ENCODE measurements around the gene GABARAPL2.
"Not testable (repeated sequence)": the region's sequence is repeated elsewhere in the genome, so short reads cannot be mapped to it uniquely, and the experiment has no call there.

Gene GABARAPL2

DNA sequence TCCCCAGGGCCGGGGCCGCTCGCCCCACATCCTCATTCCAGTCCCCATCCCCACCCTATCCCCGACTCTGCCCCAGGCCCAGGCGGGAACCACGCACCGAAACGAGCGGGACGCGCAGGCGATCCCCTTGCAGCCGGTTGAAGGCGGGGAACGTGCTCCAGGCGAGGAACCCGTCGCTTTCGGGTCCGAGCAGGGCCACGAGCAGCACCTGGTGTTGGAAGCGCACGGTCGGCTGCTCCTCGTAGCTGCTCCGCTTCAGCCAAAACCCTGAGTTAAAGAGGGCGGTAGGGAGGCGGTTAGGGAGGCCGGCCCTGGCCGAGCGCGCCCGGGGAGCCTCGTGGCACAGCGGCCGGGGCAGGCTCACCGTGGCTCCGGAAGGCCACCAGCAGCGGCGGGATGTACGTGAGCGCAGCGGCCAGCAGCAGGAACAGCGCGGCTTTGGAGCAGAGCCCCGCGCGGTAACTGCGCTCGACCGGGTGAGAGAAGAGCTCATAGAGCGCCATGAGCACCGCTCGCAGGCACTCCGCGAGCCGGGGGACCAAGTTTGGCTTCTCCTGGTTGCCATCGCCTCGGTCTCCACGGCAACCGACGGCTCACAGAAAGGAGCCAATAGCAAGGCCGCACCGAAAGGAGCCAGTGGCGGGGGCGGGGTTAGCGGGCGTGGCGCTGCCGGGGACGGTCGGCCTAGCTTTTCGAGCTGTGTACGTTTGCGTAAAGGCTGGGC is 10.3 kb upstream of the GABARAPL2 start, which contains the start of gene TMEM231:
TSS of gene TMEM231 (minus strand) at position 546 of the 724 bp plus-strand sequence. CDS start at position 503, 43 bp downstream.
- DNase-seq, result peak; percentile 99

DNA sequence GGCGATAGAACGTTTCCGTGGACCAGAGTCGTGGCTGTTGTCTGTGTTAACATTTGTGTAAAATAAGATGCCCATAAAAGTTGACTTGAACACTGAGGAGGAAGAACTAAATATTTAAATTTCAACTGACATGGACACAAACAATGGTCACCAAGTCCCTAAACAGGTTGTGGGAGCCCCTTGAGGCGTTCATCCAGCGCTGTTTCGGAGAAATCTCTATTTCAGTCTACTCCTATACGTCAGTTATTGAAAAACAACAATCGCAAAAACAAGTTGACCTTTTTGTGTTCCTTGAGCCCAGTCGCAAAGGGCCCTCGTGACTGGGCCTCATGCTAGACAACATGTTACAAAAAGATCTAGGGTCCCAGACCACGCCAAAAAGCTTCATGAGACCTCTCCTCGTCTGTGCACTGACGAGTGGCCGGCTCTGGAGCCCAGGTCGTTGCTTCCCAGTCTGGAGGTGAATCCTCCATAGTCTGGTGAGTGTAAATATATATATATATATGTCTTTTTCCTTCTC is 9.7 kb upstream of the GABARAPL2 start:
- DNase-seq, result no peak

DNA sequence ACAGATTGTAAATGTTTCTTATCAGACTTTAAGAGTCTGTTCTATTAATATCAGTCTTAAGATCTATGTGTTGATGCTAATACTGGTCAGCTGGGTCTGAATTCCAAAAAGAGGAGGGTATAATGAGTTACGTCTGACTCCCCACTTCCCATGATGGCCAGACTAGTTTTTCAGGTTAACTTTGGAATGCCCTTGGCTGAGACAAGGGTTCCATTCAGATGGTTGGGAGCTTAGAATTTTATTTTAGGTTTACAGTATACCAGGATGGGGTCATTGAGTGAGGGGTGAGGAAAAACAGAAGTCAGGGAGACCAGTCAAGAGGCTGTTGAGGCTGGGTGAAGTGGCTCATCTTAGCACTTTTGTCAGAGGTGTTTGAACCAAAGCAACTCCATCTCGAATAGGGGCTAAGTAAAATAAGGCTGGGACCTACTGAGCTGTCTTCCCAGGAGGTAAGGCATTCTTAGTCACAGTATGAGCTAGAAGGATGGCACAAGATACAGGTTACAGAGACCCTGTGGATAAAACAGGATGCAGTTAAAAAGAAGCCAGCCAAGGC is 7.3 kb upstream of the GABARAPL2 start:
- DNase-seq, result no peak

DNA sequence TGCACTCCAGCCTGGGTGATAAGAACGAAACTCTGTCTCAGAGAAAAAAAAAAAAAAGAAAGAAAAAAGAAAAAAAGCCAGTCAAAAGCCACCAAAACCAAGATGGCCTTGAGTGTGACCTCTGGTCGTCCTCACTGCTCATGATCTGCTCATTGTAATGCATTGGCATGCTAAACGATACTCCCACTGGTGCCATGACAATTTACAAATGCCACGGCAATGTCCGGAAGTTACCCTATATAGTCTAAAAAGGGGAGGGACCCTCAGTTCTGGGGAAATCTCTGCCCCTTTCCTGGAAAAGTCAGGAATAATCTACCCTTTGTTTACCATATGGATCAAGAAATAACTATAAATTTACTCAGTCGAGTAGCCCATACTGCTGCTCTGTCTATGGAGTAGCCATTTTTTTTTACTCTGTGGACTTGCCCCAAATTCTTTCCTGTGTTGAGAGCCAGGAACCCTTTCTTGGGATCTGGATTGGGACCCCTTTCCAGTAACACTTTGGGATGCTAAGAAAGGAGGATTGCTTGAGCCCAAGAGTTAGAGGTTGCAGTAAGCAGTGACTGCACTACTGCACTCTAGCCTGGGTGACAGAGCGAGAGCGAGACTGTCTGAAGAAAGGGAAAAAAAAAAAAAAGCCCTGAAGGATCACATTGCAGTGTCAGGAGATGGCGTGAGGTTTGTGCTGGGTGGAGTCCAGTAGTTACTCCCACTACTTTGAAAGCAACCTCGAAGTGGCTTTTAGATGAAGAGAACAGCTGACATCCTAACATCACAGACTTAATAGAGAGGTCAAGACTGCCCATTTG is 6.4 kb upstream of the GABARAPL2 start:
- DNase-seq, result peak; percentile 47

DNA sequence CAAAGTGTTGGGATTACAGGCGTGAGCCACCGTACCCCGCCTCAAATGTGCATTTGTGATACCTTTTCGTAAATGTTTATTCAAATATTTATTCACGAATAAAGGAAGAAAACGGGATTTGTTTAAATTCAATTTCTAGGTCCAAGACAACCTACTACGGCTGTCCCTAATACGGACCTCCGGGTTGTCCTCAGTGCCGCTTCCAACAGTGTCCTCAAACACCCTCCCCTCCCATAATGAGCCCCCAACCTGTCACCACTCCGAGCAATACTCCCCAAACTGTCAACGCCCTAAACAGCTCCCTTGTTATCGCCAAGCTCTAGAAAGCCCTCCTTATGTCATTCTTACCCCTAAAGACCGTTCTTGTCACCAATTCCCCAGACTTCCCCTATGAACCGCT is 539 bp upstream of the GABARAPL2 start:
- no peak for DNase-seq

DNA sequence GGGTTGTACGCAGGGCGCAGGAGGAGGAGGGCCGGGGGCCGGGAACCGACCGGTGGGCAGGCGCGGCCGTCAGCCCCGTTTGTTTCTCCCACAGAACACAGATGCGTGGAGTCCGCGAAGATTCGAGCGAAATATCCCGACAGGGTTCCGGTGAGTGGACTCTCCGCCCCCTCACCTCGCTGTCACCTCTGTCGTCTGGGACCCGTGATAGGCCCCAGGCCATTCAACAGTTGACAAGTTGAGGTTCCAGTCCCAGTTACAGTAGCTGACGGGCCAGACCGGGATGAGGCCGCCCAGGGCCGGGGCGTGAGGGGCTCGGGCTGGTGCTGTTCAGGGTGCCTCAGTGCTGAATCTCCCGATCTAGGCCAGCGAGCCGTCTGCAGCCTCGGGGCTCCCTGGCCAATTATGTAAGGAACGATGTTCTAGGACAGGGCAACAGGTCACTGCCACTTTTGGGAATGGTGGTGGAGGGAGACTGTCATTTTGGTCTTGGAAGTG is 628 bp downstream of the GABARAPL2 start:
- DNase-seq, result peak; percentile 31

DNA sequence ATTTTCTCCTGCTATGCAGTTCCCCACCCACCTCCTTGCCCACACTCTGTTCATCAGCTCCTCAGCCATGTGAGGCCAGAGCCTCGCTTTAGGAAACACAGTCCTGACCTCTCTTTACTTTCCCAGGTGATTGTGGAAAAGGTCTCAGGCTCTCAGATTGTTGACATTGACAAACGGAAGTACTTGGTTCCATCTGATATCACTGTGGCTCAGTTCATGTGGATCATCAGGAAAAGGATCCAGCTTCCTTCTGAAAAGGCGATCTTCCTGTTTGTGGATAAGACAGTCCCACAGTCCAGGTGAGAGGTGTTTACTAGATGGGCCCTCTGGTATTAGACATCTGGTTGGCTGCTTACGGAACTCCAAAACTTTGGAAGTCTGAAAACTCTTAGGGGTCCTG is 1.7 kb downstream of the GABARAPL2 start:
- DNase-seq, result no peak

DNA sequence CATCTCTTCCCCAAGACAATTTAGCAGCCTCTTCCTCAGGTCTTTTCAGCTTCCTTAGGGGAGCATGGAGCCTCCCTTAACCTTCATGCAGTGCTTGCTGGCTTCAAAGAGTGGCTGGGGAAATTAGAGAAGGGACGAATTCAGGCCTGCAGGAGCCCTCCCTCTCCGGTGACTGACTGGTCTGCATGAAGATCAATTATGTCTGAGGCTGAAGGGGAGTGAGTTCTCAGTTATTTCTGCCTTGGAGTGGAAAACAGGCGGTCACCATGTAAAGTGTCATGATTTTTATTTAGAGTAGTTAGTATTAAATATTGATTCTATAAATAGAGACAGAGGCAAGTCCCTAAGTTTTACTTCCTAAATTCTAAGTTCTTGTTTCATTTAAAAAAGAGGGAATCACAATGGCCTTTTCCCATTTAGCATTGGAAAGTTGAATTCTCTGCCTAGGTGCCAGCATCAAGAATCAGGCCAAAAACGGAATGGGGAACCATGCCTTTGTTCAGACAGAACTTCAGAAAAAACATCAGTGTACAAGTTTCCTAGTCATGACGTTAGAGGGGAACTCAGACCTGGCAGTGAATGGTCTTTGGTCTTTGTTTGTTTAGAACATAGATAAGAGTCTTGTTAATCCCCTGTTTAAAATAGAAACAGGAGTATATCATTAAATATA is 4.4 kb downstream of the GABARAPL2 start:
- DNase-seq, result no peak

DNA sequence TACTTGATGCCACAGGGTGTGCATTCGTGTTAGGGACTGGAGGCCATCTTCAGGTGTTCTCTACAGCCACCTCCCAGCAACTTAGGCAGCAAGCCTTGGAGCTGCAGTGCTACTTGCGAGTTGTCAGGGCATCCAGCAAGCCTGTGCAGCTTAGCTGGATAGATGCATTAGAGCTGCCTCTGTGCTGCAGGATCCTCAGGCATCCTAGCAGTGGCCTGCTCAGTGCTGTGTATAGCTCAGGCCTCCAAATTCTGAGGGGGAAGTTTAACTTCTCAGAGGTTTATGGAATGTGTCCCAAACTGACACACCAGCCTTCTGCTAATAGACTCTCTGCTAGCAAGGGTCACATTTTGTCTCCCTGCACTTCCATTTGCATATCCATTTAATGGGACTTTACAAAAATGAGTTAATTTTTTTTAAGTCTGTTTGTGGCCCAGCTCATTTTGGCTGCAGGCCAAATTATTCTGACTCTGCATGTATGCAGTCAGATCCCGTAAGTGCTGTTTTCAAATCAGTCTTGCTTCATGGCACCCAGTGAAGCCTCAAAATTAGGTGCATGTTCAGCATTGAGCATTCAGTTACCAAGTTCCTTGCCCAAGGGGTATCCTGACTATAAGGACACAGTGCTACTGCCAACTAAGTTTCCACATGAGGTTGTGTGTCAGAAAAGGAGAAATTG is 6.8 kb downstream of the GABARAPL2 start:
- DNase-seq, result no peak

DNA sequence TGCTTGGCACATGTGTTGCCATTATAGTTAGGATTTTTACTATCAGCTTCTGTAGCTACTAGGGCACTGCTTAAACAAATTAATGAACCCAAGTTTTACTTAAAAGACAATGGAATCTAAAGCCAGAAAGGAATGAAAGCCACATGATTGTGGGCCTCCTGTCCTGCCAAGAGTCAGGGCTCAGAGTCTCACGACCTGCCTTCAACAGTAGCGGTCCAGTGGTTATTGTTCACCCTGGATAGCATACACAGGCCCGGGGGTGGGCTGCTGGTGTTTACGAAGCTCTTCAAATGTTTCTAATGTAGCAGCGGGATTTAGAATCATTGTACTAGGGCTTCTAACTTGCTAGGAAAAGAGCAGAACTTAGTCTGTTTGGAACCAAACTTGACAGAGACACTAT is 7.8 kb downstream of the GABARAPL2 start:
- DNase-seq, result no peak

DNA sequence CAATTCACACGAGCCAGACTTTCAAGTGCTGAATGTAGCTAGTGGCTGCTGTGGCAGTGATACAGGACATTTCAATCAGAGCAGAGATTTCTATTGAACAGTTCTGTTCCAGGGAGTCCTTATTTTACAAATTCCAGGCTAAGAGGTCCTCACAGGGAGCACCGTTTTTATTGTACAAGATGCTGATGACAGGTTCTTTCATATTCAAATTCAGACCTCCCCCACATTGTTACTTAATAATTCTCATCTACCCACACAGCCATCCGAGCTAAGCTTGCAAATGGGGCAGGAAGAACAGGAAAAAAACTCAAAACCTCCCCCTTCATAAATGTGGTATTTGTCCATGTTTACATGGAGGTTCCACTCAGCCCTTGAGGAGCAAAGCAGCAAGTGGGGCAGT is 9.8 kb downstream of the GABARAPL2 start:
- no peak for DNase-seq

DNA sequence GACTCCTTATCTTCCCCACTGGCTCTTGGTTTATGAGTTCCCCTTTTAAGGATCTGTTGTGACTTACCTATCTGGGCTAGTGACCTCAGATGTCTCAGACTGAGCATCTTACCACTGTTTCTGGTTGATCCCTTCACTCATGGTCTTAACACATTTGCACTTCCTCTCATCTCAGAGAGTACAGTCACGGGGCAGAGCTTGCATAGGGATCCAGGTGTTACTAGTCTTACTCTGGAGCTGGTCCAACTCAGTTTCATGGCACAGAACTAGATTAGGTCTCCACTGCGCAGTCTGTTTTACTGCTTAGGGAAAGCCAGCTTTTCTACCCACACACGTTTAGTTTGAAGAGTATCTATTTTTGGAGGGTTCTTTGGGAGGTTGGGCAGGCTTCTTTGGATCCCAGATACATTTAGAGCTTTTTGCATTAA is 10.2 kb downstream of the GABARAPL2 start:
- peak; percentile 19 for DNase-seq

DNA sequence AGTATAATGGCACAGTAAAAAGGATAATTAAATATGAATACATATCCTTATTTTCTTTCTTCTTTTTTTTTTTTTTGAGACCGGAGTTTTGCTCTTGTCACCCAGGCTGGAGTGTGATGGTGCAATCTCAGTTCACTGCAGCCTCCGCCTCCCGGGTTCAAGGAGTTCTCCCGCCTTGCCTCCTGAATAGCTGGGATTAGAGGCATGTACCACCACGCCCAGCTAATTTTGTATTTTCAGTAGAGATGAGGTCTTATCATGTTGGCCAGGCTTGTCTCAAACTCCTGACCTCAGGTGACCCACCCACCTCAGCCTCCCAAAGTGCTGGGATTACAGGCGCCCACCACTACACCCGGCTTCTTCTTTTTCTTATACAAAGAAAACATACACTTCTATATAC is 12.0 kb downstream of the GABARAPL2 start:
- no peak for DNase-seq

DNA sequence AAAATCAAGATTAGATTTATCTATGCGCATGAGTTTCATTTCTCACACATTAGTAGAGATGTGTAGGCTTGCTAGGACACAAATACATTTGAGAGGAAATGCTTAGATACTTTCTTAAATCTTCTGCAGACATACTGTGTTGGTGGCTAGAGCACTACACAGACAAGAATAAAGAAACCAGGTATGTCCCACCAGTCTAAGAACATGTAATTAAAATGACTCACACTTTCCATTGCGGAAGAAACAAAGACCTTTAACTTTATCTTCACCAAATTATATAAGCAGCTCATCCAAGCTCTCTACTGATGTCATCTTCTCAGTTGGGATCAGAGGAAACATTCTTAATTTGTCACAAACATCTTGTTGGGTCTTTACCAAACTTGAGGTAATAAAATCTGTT is 12.5 kb downstream of the GABARAPL2 start:
- DNase-seq, result no peak

DNA sequence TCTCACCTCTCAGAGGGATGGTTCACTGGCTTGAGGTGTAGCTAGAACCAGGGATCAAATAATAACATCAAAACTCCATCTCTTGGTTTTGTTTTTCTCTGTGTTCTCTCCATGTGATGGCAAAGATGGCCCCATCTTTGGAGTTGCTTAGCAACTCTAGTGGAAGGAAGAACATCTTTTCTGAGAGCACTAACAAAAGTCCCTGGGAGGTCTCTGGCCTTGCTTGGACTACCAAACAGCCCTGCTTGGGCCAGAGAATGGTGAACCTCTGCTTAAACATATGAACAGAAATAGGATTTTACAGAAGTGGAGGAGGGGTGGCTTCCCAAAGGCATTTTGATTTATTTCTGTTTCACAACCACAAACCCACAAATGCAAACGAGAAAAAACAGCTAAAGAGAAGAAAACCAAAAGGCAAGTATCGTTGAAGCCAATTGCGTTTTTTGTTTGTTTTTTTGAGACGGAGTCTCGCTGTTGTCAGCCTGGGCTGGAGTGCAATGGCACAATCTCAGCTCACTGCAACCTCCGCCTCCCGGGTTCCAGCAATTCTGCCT is 13.2 kb downstream of the GABARAPL2 start:
- no peak for DNase-seq

DNA sequence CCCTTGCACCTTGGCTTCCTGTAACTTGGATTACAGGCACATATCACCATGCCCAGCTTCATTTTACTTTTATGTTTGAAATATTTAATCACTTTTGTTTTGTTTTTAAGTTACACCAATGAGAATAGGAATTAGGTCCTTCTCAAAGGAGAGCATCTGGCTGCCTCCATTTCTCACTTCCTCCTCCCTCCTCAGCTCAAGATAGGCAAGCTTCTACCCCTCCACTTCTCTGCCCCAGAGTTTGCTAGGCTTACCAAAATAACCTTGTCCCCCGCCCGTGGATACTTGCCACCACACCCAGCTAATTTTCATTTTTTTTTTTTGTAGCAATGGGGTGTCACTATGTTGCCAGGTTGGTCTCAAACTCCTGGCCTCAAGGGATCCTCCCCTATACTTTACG is 17.9 kb downstream of the GABARAPL2 start:
- peak; percentile 29 for DNase-seq

DNA sequence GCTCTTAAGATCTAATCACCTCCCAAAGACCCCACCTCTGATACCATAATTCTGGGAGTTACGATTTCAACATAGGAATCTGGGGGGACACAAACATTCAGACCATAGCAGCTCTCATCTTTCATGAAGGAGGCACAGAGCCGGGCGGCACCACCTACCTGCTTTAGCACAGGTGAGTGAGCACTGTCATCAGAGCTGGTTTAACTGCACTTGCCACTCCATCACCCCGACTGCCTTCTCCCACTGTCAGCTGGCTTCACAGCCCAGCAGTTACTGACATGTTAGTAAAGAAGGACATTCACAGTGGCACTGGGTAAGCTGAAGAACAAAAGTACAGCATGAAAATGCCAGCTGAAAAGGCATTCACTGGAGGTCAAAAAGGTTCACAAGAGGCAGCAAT is 22.5 kb downstream of the GABARAPL2 start:
- DNase-seq, result no peak

DNA sequence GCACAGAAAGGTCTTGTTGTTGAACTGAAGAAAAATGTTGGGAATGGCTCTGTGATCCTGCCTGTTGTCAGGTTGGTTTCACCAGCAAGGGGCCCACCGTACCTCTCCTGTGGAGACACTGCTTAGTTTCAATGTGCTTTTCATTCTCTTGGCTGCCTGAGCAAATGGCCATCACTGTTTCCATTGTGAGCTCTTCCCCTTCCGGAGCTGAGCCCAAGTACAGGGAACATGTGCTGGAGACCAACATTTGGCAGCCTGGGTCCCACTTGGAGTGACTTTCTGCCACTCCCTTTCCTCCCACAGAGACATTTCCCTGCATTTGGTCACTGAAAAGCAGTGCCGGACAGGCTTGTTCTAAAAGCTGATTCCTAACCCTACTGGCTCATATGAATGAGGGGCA is 23.1 kb downstream of the GABARAPL2 start:
- no peak for DNase-seq

DNA sequence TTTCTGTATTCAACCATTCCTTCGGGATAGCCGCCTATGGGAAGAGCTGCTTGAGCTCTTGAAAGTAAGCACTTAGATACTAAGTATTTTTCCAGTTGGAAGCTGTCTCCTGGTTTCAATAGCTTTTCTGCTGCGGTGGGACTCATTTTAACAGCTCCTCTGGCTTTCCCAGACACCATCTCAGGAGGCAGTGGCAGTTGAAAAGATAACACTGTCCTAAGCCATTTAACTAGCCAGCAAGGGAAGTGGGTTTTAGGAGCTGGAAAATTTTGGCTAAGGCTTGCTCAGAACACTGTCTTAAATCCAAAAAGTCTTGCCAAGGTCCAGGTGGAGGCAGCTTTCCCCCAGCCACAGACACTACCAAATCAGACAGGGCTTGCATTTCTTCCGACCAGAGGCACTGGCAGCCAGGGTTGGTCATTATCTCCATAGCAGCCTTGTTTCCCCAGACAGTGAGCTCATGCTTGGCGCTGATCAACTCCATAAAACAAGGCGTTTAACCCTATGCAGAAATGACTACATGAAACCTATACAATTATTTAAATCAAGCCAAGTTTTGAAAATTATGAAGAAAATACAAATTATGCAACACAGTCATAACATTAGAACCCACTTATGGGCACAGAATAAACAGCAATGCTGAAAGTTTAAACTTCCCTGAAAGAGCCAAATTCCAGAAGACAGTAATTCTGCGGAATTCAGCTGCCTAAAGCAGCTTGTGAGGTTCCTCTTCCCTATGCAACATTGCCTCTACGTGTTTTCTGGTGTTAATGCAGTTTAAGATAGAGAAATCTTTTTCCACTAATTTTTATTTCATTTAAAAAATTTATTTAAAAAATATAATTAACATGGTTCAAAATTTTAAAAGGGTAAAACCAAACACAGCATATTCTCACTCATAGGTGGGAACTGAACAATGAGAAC is 25.0 kb downstream of the GABARAPL2 start:
- DNase-seq, result no peak

DNA sequence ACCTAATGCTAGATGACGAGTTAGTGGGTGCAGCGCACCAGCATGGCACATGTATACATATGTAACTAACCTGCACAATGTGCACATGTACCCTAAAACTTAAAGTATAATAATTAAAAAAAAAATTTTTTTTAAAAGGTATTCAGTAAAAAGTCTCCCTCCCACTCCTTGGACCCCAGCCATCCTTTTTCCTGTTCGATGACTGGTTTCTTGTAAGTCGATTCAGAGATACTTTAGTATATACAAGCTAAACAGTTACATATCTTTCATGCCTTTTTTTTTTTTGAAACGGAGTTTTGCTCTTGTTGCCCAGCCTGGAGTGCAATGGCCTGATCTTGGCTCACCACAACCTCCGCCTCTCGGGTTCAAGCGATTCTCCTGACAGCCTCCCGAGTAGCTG is 25.7 kb downstream of the GABARAPL2 start:
- DNase-seq, result not testable (repeated sequence)

DNA sequence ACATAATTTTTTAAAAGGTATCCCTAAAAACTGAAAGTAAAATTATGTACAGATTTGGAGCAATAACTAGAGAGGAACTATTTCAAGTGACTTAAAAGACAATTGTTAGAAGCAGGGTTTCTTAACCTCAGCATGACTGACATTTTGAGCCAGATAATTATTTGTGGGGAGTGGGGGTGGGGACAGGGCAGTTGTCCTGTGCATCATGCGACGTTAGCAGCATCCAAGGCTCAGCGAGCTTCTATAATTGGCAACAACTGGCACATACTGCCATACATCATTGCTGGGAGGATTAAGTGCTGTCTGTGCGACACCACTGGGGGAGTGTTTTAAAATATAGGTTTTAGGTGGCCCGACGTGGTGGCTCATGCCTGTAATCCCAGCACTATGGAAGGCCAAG is 27.1 kb downstream of the GABARAPL2 start:
- DNase-seq, result no peak
